ENCODE results near the gene AGRP. TPM values are rescaled to one million over a fixed set of nuclear protein-coding genes. Genes with fewer than 3 reads are reported as not detected.
A peak's percentile ranks its signal among the peaks of the same experiment; 100 is the strongest.
"Not testable (repeated sequence)": the region's sequence is repeated elsewhere in the genome, so short reads cannot be mapped to it uniquely, and the experiment has no call there.

The AGRP gene
- total RNA-seq, 2 donors from 2014 or later: not detected

DNA sequence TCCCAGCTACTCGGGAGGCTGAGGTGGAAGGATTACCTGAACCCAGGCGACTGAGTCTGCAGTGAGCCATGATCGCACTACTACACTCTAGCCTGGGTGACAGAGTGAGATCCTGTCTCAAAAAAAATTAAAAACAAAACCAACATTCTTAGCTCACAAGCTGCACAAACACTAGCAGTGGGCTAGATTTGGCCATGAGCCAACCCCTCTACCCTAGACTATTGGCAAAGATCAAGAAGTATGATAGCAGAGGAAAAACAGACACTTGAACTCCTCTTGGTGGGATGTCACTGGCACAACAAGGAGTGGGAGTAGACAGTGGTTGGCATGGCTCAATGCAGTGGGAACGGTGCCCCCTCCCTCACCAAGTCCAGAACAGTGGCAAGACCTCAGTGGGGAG is 25.7 kb upstream of the AGRP start:
- intact Hi-C loops (cut with DNase I): no loop called here
- no peak for DNase-seq (ENCODE audit: low spot score)

DNA sequence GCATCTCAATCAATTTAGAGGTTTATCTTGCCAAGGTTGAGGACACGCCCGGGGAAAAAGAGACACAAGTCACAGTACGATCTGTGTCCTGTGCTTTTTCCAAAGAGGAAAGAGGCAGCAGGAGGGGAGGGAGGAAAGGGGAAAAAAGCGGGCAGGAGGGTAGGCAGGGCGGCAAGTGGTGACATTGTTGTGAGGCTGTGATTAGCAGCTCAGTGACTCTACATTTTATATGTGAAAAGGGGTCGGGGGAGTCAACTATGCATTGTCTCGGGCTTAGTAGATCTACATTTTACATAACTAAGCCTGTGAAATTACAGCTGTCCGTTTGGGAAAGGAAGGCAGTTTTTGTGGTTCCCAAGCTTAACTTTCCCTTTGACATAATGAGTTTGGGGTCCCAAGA is 23.1 kb upstream of the AGRP start:
- intact Hi-C loops (cut with DNase I): no loop called here
- no peak for DNase-seq (ENCODE audit: low spot score)

DNA sequence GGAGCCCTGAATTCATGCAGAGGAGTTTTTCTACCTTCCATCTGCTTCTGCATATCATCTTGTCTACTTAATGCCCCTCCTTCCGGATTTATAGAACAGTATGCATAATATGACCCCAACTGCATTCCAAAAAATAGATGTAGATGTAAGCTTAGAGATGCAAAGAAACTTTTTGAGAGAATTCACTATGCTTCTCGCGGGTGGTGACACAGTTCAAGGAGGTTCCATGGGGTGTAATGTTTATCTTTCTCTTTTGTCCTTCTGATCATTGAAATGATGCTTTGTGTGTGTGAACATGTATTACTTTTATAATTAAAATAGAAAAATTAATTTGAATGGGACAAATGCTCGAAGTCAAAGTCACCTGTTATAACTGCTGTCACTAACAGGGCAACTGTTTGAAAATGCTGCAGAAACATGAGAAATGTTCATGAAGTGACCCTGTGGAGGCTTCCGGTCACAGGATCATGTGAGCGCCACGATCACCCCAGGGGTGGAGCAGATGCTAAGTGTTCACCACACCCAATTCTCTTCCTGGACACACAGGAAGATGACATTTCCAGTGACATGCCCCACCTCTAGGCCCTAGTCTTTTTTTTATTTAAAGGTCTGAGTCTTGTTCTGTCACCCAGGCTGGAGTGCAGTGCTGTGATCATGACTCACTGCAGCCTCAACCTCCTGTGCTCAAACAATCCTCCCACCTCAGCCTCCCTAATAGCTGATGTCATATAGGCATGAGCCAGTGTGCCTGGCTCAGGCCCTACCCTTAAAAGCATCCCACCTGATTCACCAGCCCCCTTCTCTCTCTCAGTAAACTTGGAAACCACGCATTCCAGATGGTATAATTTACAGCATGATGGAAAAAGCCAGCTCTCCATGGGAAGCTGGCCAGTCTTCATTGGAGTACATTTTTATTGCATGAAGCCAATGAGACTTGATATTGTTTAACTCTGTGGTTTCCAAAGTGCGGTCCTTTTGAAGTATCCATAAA is 21.0 kb upstream of the AGRP start:
- peak; percentile 89 for DNase-seq (ENCODE audit: low spot score)
- intact Hi-C loops (cut with DNase I): no loop called here

DNA sequence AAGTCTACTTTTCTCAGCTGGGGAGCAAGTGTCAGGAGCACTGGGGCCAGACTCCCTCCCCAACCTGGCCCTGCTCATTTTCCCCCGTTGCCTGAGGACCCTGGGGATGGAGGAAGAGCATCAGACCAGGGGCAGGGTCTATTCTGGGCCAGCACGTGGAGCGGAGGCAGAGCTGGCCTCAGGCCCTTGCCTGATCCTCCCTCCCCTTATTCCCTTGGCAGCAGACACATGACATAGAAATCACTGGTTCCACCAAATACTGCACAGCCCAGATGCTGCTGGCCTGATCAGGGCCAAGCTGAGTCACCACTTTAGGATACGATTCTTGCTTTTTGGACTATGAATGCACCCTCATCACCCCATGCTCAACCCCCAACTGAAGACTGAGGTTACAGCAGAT is 15.8 kb upstream of the AGRP start:
- intact Hi-C loops (cut with DNase I): no loop called here
- no peak for DNase-seq (ENCODE audit: low spot score)

- intact Hi-C loops (cut with DNase I): no loop called here
- no peak for DNase-seq (ENCODE audit: low spot score)
Observed at GRCh38 chr16:67490335-67491096, 7.2 kb upstream of the AGRP start.

- intact Hi-C loops (cut with DNase I): no loop called here
- no peak for DNase-seq (ENCODE audit: low spot score)
Observed at GRCh38 chr16:67489401-67490083, 6.2 kb upstream of the AGRP start.

DNA sequence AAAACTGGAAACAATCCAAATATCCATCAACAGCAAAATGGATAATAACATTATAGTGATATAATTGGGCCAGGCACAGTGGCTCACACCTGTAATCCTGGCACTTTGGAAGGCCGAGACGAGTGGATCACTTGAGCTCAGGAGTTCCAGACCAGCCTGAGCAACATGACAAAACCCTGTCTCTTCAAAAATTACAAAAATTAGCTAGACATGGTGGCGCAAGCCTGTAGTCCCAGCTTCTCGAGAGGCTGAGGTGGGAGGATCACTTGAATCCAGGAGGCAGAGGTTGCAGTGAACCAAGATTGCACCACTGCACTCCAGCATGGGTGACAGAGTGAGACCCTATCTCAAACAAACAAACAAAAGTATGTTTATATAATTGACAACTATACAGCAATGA is 4.2 kb upstream of the AGRP start:
- DNase-seq (ENCODE audit: low spot score); intact Hi-C loops (cut with DNase I): not testable (repeated sequence)

- intact Hi-C loops (cut with DNase I): no loop called here
- no peak for DNase-seq (ENCODE audit: low spot score)
Observed at GRCh38 chr16:67486805-67487204, 3.5 kb upstream of the AGRP start.

- no peak for DNase-seq (ENCODE audit: low spot score)
Observed at GRCh38 chr16:67483731-67484525, 581 bp upstream of the AGRP start.

GRCh38 chr16:67482233-67482924 is 968 bp downstream of the AGRP start:
- no peak for DNase-seq (ENCODE audit: low spot score)
- intact Hi-C loops (cut with DNase I): no loop called here

More at GRCh38 chr16:67483731-67484525, 581 bp upstream of the AGRP start:
- intact Hi-C loops (cut with DNase I): no loop called here

GRCh38 chr16:67481561-67482232 is 1.6 kb downstream of the AGRP start:
- DNase-seq (ENCODE audit: low spot score): no peak
- intact Hi-C loops (cut with DNase I): no loop called here

- intact Hi-C loops (cut with DNase I): no loop called here
- DNase-seq (ENCODE audit: low spot score): peak; percentile 100
Observed at GRCh38 chr16:67480833-67481560, 2.4 kb downstream of the AGRP start, which contains the start of gene ATP6V0D1. Gene ATP6V0D1, minus strand, starts transcription at chr16:67481157. Its CDS starts 71 bp downstream, at chr16:67481086.

- intact Hi-C loops (cut with DNase I): no loop called here
- no peak for DNase-seq (ENCODE audit: low spot score)
Observed at GRCh38 chr16:67477960-67478554, 5.3 kb downstream of the AGRP start.

GRCh38 chr16:67474551-67475455 is 8.5 kb downstream of the AGRP start:
- intact Hi-C loops (cut with DNase I): no loop called here
- no peak for DNase-seq (ENCODE audit: low spot score)

DNA sequence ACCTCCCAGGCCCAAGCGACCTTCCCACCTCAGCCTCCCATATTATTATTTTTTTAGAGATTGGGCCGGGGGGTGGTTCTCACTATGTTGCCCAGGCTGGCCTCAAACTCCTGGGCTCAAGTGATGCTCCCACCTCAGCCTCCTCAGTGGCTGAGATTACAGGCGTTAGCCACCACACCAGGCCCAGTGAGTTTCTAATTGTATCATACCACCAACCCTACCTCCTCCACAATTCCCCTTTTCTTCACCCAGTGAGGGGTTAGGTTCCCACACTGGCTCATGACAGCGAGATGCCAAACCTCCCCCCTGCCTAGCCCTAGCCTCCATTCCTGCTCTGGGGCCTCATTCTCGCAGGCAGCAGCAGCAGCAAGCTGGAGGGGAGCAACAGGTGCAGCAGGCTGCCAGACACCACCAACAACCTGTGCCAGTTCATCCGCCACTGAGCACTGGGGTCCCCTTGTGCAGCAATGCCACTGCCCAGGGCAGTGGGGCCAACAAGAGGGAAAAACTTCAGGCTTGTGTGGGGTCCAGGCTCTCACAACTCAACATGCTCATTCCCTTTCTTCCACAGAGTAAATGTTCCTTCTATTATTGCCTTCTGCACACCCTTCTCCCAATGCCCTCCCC is 11.5 kb downstream of the AGRP start:
- DNase-seq (ENCODE audit: low spot score): no peak
- intact Hi-C loops (cut with DNase I): no loop called here

All from posterior vena cava (tissue), 2 donors.